Hematopoietic multipotent progenitor cell (in vitro differentiated cells): ENCODE measurements around the gene TOLLIP. TPM values are rescaled to one million over a fixed set of nuclear protein-coding genes. Genes with fewer than 3 reads are reported as not detected.
"Not testable (repeated sequence)": the region's sequence is repeated elsewhere in the genome, so short reads cannot be mapped to it uniquely, and the experiment has no call there.

Experiments
- DNase-seq, 3 donors: peaks; one replicate each; pipeline ENCODE4 v3.0.0-alpha.2; 2011 to 2015; ENCODE audit warnings: low read depth in 2 of 3, low spot score in 2 of 3
- total RNA-seq: library from RNA; depleted of rRNA; stranded (reverse); fragments of >200 nt; gene quantifications from one replicate; pipeline ENCODE4 v1.2.3, GENCODE V29; 2012

The TOLLIP gene
- total RNA-seq, 1 donor, result 49.3 TPM

- DNase-seq, result no peak
Measured at GRCh38 chr11:1344056-1344635, 34.7 kb upstream of the TOLLIP start.

DNA sequence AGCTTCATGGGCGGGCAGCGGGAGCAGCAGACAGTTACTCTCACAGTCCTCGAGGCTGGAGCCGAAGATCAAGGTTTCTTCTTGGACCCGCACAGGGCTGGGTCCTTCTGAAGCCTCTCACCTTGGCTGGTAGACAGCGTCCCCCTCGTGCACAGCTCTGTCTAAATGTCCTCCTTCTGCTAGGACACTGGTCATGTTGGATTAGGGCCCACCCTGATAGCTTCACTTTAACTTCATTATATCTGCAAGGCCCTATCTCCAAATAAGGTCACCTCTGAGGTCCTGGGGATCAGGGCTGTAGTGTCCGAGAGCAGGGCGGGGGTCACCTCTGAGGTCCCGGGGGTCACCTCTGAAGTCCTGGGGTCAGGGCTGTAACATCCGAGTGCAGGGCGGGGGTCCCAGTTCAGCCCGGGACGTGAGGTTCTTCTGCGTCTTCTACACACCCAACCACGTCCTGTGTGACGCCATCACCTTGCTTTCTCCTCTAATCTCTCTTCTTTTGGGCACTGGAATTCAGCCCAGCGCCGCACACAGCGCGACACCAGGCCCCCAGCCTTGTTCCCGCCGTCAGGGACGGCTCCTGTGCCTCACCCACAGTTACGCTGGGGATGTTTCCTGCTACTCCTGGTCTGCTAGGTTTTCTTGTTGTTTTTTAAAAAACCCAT, 34.1 kb upstream of the TOLLIP start:
- no peak for DNase-seq

- no peak for DNase-seq
Measured at GRCh38 chr11:1342946-1343345, 33.5 kb upstream of the TOLLIP start.

DNA sequence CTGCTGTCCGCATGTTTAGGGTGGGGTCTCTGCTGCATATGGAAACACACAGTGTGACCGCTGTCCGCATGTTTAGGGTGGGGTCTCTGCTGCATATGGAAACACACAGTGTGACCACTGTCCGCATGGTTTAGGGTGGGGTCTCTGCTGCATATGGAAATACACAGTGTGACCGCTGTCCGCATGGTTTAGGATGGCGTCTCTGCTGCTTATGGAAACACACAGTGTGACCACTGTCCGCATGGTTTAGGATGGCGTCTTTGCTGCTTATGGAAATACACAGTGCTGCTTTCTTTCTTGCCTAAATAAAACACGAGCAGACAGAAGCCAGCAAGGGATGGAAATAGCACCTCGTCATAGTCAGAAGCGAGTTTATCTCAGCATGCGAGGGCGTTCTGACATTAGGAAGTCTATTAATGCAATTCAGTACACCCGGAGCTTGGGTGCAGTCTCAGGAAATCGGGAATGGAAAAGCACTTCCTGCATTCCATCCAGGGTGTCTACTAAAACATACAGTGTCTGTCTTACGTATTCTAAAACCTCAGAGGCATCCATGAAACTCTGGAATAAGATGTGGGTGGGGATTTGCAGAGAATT, 32.6 kb upstream of the TOLLIP start:
- no peak for DNase-seq

- DNase-seq, result not testable (repeated sequence)
Measured at GRCh38 chr11:1341226-1341625, 31.8 kb upstream of the TOLLIP start.

GRCh38 chr11:1340111-1340510, 30.7 kb upstream of the TOLLIP start:
- DNase-seq, result no peak

- no peak for DNase-seq
Measured at GRCh38 chr11:1339066-1339675, 29.7 kb upstream of the TOLLIP start.

DNA sequence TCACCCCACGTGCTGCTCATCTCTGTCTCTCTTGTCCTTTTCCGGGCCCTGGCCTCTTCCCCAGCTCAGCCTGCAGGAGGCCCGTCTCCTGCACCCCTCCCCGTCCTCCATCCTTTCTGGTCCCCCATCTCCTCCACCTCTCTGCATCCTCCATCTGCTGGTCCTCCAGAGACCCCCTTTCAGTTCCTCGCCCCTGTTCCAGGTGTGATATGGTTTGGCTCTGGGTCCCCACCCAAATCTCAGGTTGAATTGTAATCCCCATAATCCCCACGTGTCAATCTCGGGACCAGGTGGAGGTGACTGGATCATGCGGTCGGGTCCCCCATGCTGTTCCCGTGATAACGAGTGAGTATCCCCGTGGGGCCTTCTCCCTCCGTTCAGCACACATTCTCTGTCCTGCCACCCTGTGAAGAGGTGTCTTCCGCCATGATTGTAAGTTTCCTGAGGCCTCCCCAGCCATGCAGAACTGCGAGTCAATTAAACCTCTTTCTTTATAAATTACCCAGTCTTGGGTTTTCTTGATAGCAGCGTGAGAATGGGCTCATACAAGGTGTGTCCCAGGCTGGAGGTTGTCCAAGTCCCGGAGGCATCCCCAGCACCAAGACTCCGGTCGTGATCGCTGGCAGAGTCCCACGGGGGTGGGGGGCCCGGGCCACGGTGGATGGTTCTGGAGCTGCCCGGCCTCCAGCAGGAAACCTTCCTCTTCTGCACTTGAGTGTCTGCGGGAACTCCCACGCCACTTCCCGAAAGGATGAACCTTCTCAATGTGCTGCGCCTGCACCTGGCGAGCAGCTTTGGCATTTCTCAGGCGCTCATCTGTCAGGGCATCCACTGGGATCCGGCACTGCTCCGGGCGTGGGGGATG, 29.0 kb upstream of the TOLLIP start:
- DNase-seq, result no peak

GRCh38 chr11:1337647-1338007, 28.2 kb upstream of the TOLLIP start:
- no peak for DNase-seq

- peak in 2 of 3 donors; percentile 29 to 46 for DNase-seq
Measured at GRCh38 chr11:1336836-1337646, 27.6 kb upstream of the TOLLIP start.

DNA sequence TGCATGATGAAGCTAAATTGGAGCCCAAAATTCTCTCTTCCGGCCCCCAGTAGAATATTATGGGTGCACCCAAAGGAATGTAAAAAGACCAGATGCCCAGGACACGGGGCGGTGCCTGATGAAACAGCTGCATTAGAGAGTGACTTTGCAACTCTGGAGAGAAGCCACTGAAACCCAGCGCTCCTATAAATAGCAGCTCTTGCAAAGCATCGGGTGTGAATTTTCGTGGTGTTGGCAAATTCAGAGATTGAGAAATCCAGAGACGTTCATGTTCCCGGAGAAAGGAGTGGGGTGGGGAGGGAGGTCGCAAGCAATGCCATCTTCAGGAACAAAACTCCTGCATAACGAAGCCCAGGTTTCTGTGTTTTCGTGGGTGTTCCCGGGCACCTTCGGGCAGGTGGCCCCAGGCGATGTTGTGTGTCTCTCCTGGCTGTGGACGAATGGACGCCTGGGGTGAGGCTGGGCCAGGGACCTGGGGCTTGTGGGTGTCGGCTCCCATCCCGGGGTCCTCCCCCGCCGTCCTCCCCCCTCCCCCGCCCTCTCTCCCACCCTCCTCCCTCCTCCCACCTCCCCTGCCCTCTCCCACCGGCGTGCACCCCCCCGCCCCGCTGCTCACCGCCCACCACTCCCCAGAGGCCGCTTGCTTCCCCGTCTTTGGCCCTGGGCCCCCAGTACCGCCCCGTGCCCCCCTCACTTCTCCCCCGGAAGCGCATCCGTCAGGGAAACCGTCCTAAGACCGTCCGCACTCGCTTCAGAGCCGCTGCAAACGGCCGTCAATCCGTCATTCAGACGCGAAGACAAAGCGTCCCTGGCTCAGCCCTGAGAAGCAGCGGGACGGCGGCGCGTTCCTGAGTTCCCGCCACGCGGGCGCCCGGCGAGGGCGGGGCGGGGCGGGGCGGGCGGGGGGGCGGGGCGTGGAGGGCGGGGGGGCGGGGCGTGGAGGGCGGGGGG, 26.7 kb upstream of the TOLLIP start:
- peak in 2 of 3 donors; percentile 47 to 82 for DNase-seq

DNA sequence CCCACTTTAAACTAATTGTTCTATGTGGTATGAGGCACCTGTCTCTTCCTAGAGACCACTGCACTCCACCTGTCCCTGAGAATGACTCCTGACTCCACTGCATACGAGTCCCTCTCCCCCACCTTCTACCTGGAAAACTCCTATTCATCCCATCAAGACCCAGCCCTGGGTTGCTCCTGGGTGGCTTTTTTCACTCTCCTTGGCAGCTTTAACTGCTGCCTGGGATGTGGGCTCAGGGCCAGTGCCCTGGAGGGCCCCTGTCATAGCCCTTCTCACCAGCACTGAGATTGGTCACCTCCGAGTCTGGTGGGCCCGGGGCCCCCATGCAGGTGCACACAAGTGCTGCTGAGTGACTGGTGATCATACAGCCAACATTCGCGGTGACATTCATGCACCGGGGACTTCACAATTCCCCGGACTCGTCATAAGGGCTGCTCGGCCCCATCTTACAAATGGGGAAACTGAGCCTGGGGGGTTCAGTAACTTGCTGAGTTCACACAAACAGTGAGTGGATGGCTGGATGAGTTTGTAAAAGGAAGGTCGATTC, 25.9 kb upstream of the TOLLIP start:
- DNase-seq, result no peak

DNA sequence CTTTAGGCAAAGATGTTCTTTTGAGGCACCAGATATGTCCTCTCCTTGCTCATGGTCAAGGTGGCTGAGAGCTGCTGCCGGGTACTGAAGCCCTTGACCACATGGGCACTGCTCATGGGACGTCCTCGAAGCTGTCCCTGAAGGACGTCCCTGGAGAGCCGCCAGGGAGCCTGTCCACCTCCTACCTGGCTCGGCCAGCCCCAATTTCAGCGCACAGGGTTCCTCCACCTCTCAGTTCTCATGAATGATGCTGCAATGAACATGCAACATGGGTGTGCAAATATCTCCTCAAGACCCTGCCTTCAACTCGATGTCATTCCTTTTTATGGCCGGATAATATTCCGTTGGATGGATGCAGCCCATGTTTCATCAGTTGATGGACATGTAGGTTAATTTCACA, 24.4 kb upstream of the TOLLIP start:
- no peak for DNase-seq

- DNase-seq, result no peak
Measured at GRCh38 chr11:1333091-1333772, 23.8 kb upstream of the TOLLIP start.

DNA sequence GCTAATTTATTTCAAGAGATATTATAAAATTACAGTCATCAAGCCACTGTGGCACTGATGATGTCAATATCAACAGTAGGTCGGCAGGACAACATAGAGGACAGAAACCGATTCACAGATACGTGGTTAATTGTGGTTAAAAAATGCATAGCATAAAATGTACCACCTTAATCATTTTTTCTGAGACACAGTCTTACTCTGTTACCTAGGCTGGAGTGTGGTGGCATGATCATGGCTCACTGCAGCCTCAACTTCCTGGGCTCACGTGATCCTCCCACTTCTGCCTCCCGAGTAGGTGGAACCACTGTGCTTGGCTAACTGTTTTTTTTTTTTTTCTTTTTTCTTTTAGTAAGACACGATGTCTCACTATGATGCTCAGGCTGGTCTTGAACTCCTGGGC, 21.0 kb upstream of the TOLLIP start:
- DNase-seq, result no peak

- no peak for DNase-seq
Measured at GRCh38 chr11:1327064-1327460, 17.6 kb upstream of the TOLLIP start.

DNA sequence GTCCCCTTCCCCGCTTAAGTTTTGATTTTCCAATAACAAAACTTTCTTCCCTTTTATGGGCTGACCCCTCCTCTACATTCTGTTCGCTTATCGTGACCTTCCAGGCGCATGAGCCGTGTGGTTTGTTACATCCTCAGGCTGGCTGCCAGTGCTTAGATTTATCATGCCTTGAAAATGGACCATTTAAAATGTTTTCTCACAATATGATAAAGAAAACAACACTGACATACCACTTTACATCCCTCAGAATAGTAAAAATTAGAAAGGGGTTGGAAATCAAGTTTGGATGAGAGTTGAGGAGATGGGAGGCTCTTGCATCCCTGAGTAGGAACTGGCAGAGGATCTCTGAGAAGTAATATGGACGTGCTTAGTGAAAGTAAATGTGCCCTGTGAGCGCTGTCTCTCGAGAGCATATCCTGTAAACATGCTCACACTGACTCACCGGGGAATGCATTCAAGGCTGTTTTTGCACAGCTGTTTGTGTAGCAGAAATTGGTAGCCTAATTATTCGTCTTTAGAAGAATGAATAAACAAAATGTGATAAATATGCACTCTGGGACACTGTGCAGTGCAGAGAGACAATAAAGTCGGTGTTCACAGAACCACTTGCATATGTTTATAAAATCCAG, 17.1 kb upstream of the TOLLIP start:
- no peak for DNase-seq

DNA sequence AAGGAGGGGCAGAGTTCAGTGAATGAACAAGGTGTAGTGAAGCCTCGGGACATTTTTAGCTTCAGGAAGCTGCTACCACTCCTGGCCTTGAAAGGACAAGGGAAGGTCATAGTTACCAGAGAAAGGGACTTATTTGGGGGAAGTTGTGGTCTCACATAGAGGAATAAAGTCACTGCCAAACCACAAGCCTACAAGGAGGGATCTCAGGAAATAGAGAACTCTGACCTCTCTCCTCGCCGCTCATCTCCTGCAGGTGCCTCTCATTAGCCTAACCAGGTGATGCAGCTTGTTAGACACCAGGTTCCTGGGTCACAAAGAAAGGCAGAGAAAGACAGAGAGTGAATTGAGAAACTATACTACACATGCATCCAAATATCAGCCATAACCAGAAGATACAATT, 14.3 kb upstream of the TOLLIP start:
- peak in 1 of 3 donors; percentile 50 for DNase-seq
